Coronary artery (tissue), 2 donors: Measurements from ENCODE around the gene ANTXR1.

Experiments used
- DNase-seq: peaks from one replicate; pipeline ENCODE4 v3.0.0-alpha.2; 2017; ENCODE audit warnings: low spot score
- H3K27ac ChIP-seq, 2 donors: fragments of 200-600 bp; sonication (generic); one replicate each; pipeline ENCODE4 v1.5.1; 2016 to 2019
- H3K4me3 ChIP-seq: fragments of 200-600 bp; sonication (generic); 2 replicates; pipeline ENCODE4 v1.5.1; 2016; ENCODE audit warnings: mild to moderate bottlenecking, moderate library complexity
- CTCF ChIP-seq: fragments of 200-600 bp; sonication (generic); IDR thresholded peaks from one replicate; pipeline ENCODE4 v1.5.1; 2019; ENCODE audit warnings: antibody characterized with exemption

The ANTXR1 gene

GRCh38 chr2:69097891-69098655, 85.1 kb downstream of the ANTXR1 start:
- TF ChIP-seq CTCF = no peak
- Histone ChIP-seq H3K27ac (peak overlapping the region in 1 of 2 donors; percentile 63), H3K4me3 (no peak overlapping the region)
- no peak for DNase-seq

GRCh38 chr2:69099541-69099940, 86.6 kb downstream of the ANTXR1 start:
- Histone ChIP-seq H3K27ac (peak overlapping the region; percentile 50 to 78), H3K4me3 (no peak overlapping the region)

GRCh38 chr2:69100220-69100723, 87.3 kb downstream of the ANTXR1 start:
- Histone ChIP-seq H3K27ac (peak overlapping the region; percentile 50 to 78), H3K4me3 (no peak overlapping the region)
- no peak for DNase-seq
- no peak for TF ChIP-seq CTCF

More at GRCh38 chr2:69099541-69099940, 86.6 kb downstream of the ANTXR1 start:
- DNase-seq = no peak
- TF ChIP-seq CTCF = no peak

- Histone ChIP-seq H3K4me3 (no peak overlapping the region), H3K27ac (peak overlapping the region in 1 of 2 donors; percentile 23)
- DNase-seq = no peak
- TF ChIP-seq CTCF = no peak
Observed at GRCh38 chr2:69102041-69102593, 89.1 kb downstream of the ANTXR1 start.

GRCh38 chr2:69103419-69103818, 90.4 kb downstream of the ANTXR1 start:
- H3K27ac ChIP-seq = no peak overlapping the region
- TF ChIP-seq CTCF = no peak
- no peak overlapping the region for H3K4me3 ChIP-seq
- DNase-seq = no peak

GRCh38 chr2:69104261-69104660, 91.3 kb downstream of the ANTXR1 start:
- TF ChIP-seq CTCF = no peak
- no peak overlapping the region for H3K4me3 ChIP-seq
- peak overlapping the region in 1 of 2 donors; percentile 18 for H3K27ac ChIP-seq
- no peak for DNase-seq

GRCh38 chr2:69109255-69109654, 96.3 kb downstream of the ANTXR1 start:
- H3K27ac ChIP-seq = peak overlapping the region; percentile 3 to 67
- TF ChIP-seq CTCF = no peak
- no peak for DNase-seq

More at GRCh38 chr2:69109255-69109654, 96.3 kb downstream of the ANTXR1 start:
- no peak overlapping the region for H3K4me3 ChIP-seq
